Left cardiac atrium (tissue), 4 donors: ENCODE data around the gene ATP9B. TPM values are rescaled to one million over a fixed set of nuclear protein-coding genes. Genes with fewer than 3 reads are reported as not detected.
"Not testable (repeated sequence)": the region's sequence is repeated elsewhere in the genome, so short reads cannot be mapped to it uniquely, and the experiment has no call there.

Experiments used
- ATAC-seq, 2 donors: fragments of 200-7000 bp; cut with Tn5 transposase; one replicate each; pipeline ENCODE4 v1.9.1; 2020; ENCODE audit warnings: mild to moderate bottlenecking in 2 of 2, moderate library complexity in 2 of 2
- DNase-seq: peaks from one replicate; pipeline ENCODE4 v3.0.0-alpha.2; 2020
- intact Hi-C, 2 donors: fragments of 100-400 bp; cut with DNase I; formaldehyde crosslinking; loops; one replicate each; pipeline versions ENCODE4 v1.14.1 to v1.15.1; 2022 to 2023
- total RNA-seq, 2 donors: library from RNA; stranded (reverse); fragmentation: NEBNext Ultra II Directional; extraction: Animal tissue kit (Norgen Biotek cat#: 25700); gene quantifications; one replicate each; pipeline ENCODE4 v1.2.1, GENCODE V29; 2021
- donor health status: DM: no; HTN: yes; CAD: no.
- donor health status: DM: no; HTN: yes; CAD: no; lungs with severe emphysema.
- donor health status: DM: yes; HTN: yes; CAD: no.
- donor health status: Dilated cardiomyopathy.

ATP9B gene
- total RNA-seq, 2 donors from 2014 or later, result 13.5 to 19.4 TPM

- intact Hi-C loops, result no loop called here
- DNase-seq, result no peak
- ATAC-seq, result peak in 1 of 2 donors; percentile 34
These were observed 232.9 kb downstream of the ATP9B start for GRCh38 chr18:79302120-79302519.

DNA sequence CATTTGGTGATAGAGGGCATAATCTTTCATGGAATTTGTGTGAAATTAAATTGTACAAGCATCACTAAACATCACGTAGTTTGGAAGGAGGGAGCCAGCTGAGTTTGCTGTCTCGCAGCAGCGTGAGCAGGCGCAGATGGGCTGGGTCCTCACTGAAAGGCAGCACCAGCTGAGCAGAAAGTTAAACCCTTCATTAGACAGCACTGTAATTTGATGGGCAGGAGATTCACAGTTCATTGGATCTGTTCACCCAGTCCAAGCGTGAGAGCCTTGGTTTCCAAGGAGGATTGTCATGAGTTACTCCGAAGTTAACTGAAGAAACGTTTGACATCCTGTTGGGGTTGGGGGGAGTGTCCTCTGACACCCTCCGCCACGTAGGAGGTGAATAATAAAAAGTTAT lies 236.7 kb downstream of the ATP9B start:
- ATAC-seq (no peak), DNase-seq (no peak)
- intact Hi-C loops, result no loop called here

- no peak for ATAC-seq
- no peak for DNase-seq
- intact Hi-C loops, result no loop called here
These were observed 240.6 kb downstream of the ATP9B start for GRCh38 chr18:79309614-79310358.

DNA sequence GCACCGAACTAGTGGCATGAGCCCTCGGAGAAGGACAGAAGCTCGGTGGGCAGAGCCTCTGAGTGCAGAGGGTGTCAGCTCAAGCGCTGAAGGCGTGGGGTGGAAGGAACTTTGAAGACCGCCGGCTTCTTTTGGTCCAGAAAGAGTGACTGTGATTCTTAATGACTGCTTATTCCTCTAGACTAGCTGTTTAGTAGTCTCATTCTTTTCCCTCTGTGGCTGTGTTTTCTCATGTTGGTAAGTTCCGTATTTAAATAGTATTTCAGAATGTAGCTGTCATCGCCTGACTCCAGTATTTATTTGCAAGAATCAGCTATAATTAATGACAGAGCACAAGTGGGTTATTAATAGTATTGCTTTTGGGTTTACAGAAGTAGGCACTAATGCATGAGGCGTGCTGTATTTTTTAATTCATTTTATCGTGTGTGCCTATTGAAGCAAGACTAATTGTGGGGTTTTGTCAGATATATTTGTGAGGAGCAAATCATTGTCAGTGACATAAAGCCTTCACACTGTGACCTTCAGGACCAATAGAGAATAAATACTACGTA lies 245.7 kb downstream of the ATP9B start:
- intact Hi-C loops, result no loop called here
- no peak for DNase-seq
- no peak for ATAC-seq

GRCh38 chr18:79315596-79315995 lies 246.4 kb downstream of the ATP9B start:
- ATAC-seq, result no peak

GRCh38 chr18:79317703-79318102 lies 248.5 kb downstream of the ATP9B start:
- intact Hi-C loops, result no loop called here

More at GRCh38 chr18:79315596-79315995, 246.4 kb downstream of the ATP9B start:
- no peak for DNase-seq
- intact Hi-C loops, result no loop called here

DNA sequence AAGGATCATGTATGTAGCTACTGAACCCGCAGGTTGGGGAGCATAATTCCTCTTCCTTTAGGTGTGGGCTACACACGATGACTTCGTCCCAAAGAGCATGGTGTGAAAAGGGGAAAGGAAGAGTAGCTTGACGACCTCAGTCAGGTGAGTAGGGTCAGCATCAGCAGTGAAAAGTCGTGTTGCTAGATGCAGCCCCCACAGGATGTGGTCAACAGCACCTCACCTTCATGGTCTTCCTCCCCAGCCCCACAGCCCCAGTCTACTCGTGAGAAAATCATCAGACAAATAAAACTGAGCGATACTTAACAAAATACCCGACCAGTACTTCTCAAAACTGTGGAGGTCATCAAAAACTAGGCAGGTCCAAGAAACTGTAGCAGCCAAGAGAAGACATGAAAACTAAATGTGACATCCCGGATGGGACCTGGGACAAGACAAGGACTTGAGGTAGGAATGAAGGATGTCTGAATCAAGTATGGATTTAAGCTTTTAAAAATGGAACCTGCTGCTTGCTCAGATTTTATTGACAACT lies 249.0 kb downstream of the ATP9B start:
- DNase-seq, result no peak
- intact Hi-C loops, result no loop called here
- ATAC-seq, result no peak

More at GRCh38 chr18:79317703-79318102, 248.5 kb downstream of the ATP9B start:
- no peak for ATAC-seq
- DNase-seq, result no peak

DNA sequence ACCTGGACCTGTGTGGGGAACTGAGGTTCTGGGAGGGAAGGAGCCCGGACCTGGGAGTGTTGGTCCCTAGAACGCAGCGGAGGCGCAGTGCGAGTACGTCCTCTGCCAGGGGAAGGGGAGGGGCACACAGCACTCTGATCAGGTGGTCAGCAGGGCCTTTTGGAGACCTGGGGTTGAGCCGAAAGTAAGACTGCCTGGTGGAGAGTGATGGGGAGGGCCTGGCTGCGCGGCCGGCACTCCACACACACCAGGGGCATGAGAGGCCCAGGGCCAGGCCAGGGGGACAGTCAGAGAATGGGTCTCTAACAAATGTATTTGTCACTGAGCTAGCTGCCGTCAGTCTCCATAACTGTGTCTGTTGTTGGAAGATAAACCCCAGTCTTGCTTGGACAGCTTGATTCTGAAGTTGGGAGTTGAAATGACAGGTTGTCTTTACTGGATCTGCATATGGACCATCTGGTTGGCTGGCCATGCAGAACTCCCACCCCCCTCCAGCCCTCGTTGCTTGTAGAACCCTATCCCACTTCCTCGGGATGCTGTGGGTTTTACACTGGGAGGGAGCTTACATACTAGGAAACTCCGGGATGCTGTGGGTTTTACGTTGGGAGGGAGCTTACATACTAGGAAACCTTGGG lies 251.1 kb downstream of the ATP9B start:
- no peak for DNase-seq
- intact Hi-C loops, result no loop called here
- ATAC-seq, result no peak

DNA sequence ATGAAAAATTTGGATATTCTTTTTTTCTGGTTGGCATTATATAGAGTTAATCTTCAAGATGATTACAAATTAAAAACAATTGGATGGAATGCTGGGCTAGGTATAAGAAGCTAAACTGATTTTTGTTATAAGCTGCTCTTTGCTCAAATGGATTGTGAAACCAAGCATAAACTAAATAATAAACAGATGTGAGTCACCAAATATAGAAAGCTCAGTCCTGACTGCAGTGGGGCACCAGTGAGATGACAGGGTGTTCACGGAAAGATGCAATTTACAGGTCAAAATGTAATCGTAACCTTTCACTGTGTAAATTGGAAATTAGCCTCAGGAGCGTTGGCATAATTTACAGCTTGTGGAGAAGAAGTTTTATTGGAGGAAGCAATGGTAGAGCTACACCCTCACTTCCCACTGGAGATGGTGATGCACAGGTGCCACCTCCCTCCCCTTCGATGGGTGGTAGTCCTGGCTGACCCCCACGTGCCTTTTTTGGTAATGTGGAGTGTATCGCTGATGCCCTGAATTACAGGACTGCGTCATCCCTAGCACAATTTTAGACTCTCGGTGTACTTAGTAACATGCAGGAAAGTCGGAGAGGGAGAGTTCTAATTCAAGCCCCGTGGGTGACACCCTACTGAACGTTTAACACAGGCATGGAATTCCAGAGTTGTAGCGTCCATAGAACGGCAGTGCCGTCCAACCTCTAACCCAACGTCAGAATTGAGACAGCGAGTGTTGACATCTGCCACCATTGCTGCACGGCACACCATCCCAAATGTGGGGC lies 252.6 kb downstream of the ATP9B start:
- no peak for ATAC-seq
- intact Hi-C loops, result no loop called here
- DNase-seq, result no peak

GRCh38 chr18:79322441-79322840 lies 253.2 kb downstream of the ATP9B start:
- DNase-seq, result no peak
- intact Hi-C loops, result no loop called here

DNA sequence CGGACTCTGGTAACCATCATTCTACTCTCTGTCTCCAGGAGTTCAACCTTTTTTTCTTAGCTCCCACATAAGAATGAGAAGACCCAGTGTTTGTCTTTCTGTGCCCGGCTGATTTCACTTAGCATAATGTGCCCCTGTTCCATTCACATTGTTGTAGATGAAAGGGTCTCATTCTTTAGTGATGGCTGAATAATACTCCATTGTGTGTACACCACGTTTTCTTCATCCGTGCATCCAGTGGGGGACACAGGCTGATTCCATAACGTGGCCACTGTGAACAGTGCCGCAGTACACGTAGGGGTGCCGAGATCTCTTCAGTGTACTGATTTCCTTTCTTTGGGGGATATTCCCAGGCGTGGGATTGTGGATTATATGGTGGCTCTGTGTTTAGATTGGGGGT lies 254.3 kb downstream of the ATP9B start:
- ATAC-seq (no peak), DNase-seq (no peak)
- intact Hi-C loops, result no loop called here

More at GRCh38 chr18:79322441-79322840, 253.2 kb downstream of the ATP9B start:
- no peak for ATAC-seq

DNA sequence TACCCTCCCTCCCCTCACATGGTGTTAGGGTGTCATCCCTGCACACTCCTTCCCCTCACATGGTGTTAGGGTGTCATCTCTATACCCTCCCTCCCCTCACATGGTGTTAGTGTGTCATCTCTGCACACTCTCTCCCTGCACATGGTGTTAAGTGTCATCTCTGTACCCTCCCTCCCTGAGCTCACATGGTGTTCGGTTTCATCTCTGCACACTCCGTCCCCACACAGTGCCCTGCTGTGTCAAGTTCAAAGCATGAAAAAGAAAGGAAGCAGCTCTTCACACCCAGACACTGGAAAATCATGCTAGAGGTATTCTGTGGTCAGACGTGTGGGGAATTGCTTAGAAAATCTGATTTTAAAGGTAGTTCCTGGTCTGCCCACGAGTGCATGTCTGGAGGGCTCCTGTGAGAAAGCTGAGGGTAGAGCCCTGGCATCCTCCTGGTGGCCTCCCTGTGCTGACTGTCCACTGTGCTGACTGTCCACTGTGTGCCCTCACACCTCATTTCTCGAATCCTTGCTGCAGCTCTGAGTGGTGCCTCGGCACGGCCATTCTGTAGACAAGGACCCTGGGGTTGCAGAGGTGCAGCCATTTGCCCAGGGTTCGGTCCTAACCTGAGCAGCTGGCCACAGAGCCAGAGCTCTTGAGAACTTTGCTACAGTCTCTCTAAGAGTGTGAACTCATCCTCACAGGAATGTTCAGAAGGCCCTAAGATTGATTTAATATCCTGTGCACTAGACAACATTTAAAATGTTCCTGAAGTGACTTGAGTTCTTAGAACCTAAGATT lies 257.4 kb downstream of the ATP9B start:
- DNase-seq (no peak), ATAC-seq (no peak)
- intact Hi-C loops, result no loop called here

DNA sequence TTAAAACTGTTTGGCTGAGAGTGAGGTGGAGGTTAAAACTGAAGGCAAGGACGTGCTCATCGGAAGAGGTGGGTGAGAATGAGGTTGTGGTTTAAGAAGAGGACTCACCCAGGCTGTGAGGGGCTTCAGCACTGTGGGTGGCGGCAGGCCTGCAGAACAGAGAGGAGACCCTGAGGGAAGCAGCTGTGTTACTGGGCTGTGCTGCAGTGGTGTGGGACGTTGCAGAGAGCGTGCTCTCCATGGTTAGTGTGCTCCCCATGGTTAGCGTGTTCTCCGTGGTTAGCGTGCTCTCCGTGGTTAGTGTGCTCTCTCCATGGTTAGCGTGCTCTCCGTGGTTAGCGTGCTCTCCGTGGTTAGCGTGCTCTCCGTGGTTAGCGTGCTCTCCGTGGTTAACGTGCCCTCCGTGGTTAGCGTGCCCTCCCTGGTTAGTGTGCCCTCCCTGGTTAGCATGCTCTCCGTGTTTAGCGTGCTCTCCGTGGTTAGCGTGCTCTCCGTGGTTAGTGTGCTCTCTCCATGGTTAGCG lies 258.1 kb downstream of the ATP9B start:
- ATAC-seq, result no peak

DNA sequence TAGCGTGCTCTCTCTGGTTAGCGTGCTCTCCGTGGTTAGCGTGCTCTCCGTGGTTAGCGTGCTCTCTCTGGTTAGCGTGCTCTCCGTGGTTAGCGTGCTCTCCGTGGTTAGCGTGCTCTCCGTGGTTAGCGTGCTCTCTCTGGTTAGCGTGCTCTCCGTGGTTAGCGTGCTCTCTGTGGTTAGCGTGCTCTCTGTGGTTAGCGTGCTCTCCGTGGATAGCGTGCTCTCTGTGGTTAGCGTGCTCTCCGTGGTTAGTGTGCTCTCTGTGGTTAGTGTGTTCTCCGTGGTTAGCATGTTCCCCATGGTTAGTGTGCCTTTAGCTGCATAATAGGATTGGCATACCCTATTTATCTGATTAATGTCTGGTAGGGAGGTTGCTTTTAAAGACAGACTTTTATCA lies 258.7 kb downstream of the ATP9B start:
- ATAC-seq, intact Hi-C loops, DNase-seq: not testable (repeated sequence)

More for the DNA sequence above, 258.1 kb downstream of the ATP9B start:
- DNase-seq, result no peak
- intact Hi-C loops, result no loop called here

DNA sequence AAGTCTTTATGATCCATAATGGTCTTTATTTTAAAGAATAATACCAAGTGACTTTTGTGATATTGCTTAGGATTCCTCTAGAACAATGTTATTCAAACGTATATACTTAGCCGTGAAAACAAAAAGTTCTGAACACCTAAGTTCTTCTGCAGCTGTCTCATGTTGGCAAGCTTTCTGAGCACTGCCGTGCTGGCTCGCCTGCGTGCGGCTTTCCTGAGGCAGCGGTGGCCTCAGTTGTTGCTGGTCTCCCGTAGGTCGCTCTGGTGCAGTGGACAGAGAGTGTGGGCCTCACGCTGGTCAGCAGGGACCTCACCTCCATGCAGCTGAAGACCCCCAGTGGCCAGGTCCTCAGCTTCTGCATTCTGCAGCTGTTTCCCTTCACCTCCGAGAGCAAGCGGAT lies 259.7 kb downstream of the ATP9B start:
- no peak for DNase-seq
- ATAC-seq, result no peak
- intact Hi-C loops, result no loop called here

DNA sequence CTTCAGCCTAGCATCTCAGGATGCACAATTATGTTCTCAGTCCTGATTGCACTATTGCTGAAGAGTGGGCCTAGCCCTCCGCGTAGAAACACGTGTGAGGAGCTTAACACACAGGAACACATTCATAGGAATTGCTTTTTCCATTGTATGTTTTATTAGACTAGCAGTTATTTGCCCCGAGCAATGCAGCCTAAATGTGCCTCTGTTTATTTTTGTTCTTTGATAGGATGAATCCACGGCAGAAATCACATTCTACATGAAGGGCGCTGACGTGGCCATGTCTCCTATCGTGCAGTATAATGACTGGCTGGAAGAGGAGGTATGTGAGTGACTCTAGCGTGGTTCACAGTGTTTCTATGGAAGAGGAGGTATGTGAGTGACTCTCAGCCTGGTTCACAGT lies 260.6 kb downstream of the ATP9B start:
- ATAC-seq (no peak), DNase-seq (no peak)
- intact Hi-C loops, result no loop called here

GRCh38 chr18:79332646-79333045 lies 263.5 kb downstream of the ATP9B start:
- no peak for DNase-seq
- ATAC-seq, result no peak
- intact Hi-C loops, result no loop called here

DNA sequence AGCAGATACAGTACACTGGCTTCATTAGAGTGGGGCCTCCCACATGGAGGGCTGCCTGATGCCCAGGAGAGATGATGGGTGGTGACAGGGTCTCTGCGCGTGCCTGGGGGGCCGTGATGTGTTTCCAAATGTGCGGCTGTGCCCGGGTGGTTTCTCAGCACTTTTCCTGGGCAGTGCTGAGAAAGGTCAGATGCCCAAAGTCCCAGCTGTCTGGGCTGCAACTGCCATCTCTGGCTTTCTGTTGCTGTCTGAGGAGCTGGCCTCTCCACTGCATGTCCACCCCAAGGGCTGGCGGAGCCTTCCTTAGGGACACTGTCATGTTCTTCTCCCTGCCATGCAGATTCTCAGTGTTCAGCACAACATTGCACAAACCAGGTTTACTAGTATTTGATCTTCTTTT lies 263.9 kb downstream of the ATP9B start:
- no peak for DNase-seq
- ATAC-seq, result no peak
- intact Hi-C loops, result no loop called here
